Activated CD4-positive, alpha-beta T cell treated with anti-CD3 and anti-CD28 coated beads for 48 hours (primary cell): ENCODE results near the gene GPHB5.
"Not testable (repeated sequence)": the region's sequence is repeated elsewhere in the genome, so short reads cannot be mapped to it uniquely, and the experiment has no call there.

Experiments
- DNase-seq: peaks from one replicate; pipeline ENCODE4 v3.0.0-alpha.2; 2020

Gene GPHB5

DNA sequence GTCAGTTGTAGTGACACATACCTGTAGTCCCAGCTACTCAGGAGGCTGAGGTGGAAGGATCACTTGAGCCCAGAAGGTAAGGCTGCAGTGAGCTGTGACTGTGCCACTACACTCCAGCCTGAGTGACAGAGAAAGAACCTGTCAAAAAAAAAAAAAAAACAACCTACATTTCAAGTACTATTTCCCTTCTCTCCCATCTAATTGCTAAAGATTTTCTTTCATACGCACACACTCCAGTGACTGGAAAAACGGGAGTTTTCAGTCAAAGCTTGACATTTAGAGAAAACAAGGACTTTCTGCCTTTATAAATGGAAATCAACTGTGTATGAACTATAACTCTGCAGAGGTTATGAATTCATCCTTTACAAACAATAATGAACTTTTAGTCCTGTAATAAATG is 25.9 kb downstream of the GPHB5 start:
- no peak for DNase-seq

- no peak for DNase-seq
Observed at GRCh38 chr14:63290741-63291430, 27.8 kb downstream of the GPHB5 start.

- DNase-seq, result no peak
Observed at GRCh38 chr14:63288853-63289252, 29.9 kb downstream of the GPHB5 start.

DNA sequence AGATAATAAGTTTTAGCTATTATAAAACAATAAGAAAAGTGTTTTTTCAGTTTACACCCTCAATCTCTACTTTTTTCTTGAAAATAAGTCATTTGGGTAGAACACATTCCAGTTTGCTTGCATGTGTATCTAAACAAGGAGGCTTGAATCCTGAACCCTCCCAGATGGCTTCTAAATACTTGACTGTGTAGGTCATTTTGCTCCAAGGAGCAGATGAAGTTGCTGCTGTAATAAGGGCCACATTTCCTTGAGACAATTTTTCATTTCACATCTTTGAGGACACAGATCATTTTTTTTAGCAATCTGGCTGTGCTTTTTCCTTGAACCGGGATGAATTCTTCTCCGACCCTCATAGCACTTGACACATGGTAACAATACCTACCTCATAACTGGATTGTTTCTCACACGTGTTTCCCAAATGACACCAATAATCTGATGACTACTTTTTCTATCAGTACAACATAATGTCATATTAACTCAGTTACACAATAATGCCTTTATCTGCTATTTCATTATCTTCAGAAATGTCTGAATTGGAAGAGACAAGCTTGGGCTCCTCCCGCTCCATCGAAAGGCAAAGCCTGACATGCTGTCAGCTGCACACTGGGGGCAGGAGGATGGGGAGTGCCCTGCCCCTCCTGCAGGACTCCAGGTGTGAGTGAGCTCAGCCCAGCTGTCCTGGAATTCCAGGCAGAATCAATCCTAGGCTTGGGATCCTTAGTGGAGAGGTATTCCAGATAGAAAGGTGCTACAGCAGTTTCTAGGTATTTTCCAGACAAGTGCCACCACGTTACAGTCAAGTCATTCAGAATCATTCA is 30.9 kb downstream of the GPHB5 start:
- no peak for DNase-seq

DNA sequence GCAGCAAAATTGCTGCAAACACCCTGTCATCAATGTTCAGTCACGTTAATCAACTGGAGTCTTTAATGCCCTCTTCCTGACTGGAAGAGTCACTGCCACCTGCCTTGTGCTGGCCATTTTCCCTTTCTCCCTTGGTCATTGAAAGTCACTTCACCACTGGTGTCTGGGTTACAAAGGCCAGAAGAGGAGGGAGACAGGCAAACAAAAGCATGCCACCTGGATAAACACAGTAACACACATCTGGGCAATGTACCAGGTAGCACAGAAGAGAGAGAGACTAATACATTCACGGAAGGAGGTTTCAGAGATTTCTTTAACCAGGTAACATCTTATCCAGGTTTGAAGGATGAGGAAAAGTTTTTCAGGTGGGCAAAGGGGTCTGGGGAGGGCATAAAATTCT is 32.7 kb downstream of the GPHB5 start:
- DNase-seq, result no peak

GRCh38 chr14:63283884-63284248 is 34.9 kb downstream of the GPHB5 start:
- DNase-seq, result no peak

DNA sequence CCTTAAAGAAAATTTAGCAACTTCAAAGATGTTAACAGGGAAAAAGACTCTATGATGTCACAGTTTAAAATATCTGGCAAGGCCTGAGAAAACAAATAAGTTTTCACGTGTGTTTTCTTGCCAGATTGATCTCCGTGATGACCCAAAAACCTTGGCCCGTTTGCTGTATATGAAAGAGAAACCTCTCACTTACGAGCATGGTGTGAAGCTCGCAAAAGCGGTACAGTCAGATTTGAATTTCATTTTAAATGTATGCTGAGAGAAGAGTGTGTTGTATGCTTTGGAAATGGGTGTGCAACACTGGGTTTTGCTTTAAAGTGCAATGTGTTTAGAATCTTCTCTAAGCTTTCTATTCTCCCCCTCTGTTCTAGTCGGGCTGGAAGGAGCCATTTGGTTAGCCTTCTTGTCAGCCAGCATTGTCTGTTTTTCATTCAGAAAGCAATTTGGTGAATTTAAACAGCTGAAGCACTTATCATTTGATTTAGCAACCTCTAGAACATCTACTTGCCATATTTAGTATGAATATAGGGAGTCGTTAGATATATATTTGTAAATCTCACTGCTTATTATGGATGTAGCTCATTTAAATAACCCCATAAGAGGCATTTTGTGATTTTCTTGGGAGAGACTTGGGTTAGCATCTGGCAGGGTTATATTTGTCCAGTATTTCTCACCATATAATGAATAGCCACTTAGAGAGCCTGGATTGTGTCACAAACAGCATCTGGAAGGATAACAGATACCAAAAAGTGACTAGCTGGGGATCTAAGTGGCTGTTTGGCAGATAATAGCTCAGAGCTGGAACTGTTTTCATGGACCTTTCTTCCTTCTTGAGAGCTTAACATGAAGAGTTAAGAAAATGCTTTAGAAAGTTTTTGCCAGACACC is 35.5 kb downstream of the GPHB5 start:
- DNase-seq, result no peak

DNA sequence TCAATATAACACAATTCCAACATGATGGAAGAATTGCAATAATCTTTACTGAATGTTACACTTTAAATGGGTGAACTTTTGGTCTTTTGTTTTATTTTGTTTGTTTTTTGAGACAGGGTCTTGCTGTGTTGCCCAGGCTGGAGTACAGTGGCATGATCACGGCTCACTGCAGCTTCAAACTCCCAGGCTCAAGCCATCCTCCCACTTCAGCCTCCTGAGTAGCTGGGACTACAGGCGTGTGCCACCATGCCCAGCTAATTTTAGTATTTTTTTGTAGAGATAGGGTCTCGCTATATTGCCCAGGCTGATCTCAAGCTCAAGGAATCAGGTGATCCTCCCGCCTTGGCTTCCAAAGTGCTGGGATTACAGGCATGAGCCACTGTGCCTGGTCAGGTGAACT is 38.8 kb downstream of the GPHB5 start:
- DNase-seq, result not testable (repeated sequence)

DNA sequence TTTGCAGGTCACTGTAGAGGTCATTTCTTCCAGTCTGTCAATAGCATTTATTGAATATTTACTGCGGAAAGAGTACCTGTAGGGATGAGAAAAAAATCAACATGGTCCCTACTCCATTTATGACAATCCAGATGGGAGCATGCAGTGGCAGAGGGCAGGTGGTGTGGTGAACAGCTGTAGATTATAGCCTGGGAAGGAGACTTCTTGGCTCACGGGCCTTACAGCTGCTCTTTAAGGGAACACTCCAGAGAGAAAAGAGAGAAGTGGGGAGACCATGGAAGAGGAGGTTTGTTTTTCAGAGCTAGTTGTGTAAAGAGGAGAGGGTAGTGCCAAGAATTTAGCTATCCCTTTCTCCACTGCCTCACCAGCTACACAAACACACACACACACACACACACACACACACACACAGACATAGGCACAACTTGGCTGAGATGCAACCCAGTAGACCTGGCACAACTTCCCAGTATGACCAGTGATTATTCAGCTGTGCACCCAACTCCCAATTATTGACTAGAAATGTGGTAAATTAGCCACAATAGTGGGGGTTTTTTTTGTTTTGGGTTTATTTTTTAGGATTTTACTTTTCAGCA is 41.0 kb downstream of the GPHB5 start:
- DNase-seq, result no peak

DNA sequence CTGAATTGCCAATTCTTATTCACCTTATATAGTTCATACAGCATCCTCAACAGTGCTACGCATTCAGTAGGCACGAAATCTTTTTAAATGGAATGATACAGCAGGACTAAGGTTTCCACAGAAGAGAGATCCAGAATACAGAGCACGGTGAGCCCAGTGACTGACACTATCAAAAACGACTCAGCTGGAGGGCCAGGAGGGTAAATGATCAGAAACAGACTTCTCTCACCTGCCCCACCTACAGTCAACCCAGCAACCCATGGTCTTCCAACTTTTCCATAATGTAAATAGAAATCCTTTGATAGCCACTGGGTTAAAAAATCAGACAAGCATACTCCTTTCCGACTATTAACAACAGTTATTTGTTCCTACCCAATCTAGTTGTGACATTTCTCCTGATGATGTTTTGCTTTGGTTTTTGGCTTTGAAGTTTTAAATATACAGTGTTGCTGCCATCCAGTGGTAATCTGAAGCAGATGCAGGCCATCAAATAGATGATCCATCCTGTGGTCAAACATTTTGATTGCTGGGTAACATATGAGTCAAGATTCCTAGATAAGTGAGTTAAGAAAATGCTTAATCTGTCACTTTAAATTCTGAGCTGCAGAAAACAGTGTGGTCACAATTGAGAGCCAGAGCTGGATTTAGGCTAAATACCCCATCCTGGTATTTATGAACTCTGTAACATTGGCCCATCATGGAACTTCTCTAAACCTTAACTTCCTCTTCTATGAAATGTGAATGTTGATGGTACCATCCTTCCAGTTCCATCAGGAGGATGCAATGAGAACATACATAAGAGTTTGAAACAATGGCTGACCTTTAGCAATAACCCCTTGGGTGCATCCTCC is 42.0 kb downstream of the GPHB5 start:
- DNase-seq, result no peak

GRCh38 chr14:63276016-63276415 is 42.7 kb downstream of the GPHB5 start:
- no peak for DNase-seq

DNA sequence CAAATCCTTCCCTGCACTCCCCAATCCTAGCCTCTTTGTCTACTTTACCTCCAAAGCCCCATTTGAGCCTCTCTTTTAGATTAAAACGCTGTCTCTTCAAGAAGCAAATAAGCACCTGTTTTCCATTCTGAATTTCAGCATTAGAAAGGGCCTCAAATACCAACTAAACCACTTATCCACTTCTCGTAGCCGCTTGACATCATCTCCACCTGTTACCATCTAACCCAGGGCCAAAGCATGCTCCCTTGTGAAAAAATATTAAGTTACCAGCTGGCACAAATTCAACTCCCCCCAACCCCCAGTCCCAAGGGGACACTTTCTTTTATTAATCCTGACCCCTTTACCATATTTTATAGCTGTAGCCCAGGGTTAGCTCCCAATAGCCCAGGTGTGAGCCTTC is 43.1 kb downstream of the GPHB5 start:
- DNase-seq, result no peak

- DNase-seq, result no peak
Observed at GRCh38 chr14:63273717-63274655, 44.7 kb downstream of the GPHB5 start.

DNA sequence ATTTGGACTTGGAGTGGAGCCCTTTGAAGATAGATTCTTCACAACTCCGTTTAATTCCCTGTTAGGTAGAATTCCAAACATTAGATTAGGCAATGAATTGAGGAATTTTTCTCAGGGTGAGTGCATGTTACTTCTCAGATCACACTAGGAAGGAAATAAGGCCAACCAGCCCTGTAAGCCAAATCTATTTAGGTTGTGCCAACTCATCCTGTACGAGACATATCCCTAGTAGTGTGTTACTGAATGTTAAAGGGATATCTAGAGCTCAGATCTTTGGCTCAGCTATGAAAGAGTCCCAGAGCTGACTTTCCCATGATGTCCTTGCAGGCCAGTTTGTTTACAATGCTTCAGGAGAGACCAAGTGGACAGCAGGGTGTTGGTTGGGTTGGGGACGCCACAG is 45.6 kb downstream of the GPHB5 start:
- no peak for DNase-seq

- DNase-seq, result no peak
Observed at GRCh38 chr14:63269561-63270225, 49.0 kb downstream of the GPHB5 start.

DNA sequence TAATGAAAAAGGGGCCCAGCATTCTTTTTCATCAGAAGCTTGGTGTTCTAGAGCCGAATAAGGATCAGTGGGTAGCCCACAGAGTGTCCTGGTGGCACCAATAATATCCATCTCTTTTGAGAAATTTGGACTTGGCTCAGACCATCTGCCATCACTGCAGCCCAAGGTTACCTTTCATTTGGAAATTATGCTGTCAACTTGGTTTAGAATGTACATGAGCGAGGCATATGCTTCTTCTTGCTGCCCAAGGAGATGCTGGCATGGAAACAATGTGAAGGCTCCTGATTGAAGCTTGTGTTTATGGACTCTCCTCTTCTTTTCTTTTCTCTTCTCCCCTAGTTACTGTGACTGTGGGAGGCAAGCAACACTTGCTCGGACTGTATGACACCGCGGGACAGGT is 50.0 kb downstream of the GPHB5 start:
- no peak for DNase-seq

GRCh38 chr14:63267171-63267570 is 51.6 kb downstream of the GPHB5 start:
- DNase-seq, result no peak

DNA sequence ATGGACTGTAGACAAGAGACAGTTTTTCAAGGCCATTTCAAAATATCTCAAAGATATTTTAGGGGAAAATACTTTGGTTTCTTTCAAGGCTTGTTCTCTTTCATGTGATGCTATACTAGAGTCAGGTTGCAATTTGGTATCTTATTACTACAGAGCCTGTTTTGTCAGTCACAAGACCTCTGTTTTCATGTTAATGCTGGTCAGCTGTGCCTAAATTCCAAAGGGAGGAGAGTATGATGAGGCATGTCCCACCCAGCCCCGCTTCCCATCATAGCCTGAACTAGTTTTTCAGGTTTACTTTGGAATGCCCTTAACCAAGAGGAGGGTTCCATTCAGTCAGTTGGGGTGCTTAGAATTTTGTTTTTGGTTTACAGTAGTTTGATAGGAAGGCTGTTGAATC is 52.6 kb downstream of the GPHB5 start:
- DNase-seq, result no peak
